Measurements from ENCODE around the gene LIG3.

GRCh38 chr17:34987232-34987631, 6.9 kb downstream of the LIG3 start:
- TF ChIP-seq CTCF (IDR thresholded peaks at IDR 0.05 in 4 of 5, conservative IDR thresholded peaks at IDR 0.05 in 1 of 5) = no peak
- no peak for TF ChIP-seq POLR2A (IDR thresholded peaks at IDR 0.05)

Data from gastrocnemius medialis (tissue), 4 donors.